Cardiac fibroblast (primary cell): ENCODE results near the gene CDYL2.

Source experiments
- DNase-seq, 2 donors: peaks; one replicate each; pipeline versions ENCODE4 v3.0.0 to v3.0.0-alpha.2; 2010; ENCODE audit warnings: low read depth in 2 of 2
- H3K4me3 ChIP-seq, 2 donors: replicated peaks in 1 of 2; 1 replicate in 1 of 2; 2 replicates in 1 of 2; pipeline ENCODE4 v1.5.1; 2011; ENCODE audit warnings: low read depth in 2 of 2, low read length in 2 of 2, mild to moderate bottlenecking in 2 of 2, moderate library complexity in 1 of 2
- CTCF ChIP-seq: IDR thresholded peaks from one replicate; pipeline ENCODE4 v1.5.1; 2011; ENCODE audit warnings: low read depth, mild to moderate bottlenecking, low read length, inconsistent platforms

The CDYL2 gene

GRCh38 chr16:80639636-80640035 is 164.8 kb downstream of the CDYL2 start:
- no peak for DNase-seq
- no peak for TF ChIP-seq CTCF
- H3K4me3 ChIP-seq: no peak overlapping the region

GRCh38 chr16:80637621-80638020 is 166.8 kb downstream of the CDYL2 start:
- H3K4me3 ChIP-seq: no peak overlapping the region
- DNase-seq: no peak
- TF ChIP-seq CTCF: no peak

DNA sequence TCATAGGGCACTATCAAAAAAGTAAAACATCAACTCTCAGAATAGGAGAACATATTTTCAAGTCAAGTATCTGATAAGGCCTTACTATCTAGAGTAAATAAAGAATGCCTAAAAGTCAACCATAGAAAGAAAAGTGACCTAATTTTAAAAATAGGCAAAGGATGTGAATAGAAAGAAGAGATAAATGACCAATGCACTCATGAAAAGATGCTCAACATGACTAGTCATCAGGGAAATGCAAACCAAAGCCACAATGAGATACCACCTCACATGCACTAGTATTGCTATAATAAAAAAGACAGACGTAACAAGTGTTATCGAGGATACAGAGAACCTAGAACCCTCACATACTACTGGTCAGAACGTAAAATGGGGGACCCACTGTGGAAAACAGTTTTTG is 172.8 kb downstream of the CDYL2 start:
- no peak for TF ChIP-seq CTCF
- DNase-seq: peak in 1 of 2 donors; percentile 15
- no peak overlapping the region for H3K4me3 ChIP-seq

DNA sequence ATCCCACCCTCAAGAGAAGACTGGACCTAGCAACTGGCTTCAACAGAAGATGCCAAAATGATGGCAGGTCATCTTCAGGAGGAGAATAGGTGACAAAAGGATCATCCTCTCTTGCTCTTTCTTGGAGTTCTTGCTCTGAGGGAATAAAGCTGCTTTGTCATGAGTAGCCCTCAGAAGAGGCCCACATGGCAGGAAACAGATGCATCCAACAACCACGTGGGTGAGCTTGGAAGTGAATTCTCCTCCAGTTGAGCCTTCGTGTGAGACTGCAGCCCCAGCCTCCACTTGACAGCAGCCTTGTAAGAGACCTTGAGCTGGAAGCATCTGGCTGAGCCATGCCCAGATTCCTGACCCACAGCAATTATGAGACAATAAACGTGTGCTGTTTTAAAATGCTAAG is 176.1 kb downstream of the CDYL2 start:
- no peak overlapping the region for H3K4me3 ChIP-seq
- no peak for TF ChIP-seq CTCF
- no peak for DNase-seq

DNA sequence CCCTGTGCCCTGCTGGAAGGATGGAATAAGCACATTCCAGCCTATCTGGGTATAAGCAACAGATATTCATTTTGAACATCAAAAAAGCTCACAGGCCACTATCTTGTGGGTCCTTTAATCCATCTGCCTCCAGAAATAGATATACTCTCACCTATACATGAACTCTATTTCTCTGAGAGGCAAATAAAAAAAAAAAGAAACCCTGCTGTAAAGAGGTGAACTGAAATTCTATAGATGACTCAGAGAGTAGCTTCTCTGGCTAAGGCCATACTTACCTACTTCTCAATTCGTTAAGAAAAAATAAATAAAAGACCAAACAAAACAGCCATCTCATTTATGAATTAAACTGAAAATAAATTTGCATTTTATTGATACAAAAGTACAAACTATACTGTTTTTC is 177.3 kb downstream of the CDYL2 start:
- H3K4me3 ChIP-seq: no peak overlapping the region
- no peak for TF ChIP-seq CTCF
- DNase-seq: no peak

DNA sequence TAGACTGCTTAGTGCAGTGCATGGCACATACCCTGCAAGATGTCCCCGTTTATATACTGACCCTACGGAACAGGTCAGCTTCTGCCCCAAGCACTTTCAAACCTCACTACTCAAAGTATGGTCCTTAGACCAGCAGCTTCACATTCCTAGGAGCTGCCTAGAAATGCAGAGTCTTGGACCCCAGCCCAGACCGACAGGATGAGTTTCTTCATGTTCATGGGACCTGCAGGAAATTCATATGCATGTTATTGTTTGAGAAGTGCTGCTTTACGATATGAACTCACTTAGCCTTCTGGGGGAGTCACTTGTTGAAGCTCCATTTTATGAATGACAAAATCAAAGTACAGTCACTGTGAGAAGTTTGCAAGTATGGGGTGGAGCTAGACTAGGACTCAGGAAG is 181.0 kb downstream of the CDYL2 start:
- no peak for TF ChIP-seq CTCF

GRCh38 chr16:80622007-80622406 is 182.4 kb downstream of the CDYL2 start:
- no peak overlapping the region for H3K4me3 ChIP-seq
- no peak for TF ChIP-seq CTCF
- DNase-seq: no peak

More for the DNA sequence above, 181.0 kb downstream of the CDYL2 start:
- peak; percentile 76 to 77 for DNase-seq
- no peak overlapping the region for H3K4me3 ChIP-seq
